K562 (cell line): ENCODE data around the gene DHCR24. TPM values are rescaled to one million over a fixed set of nuclear protein-coding genes. Genes with fewer than 3 reads are reported as not detected.

ENCODE experiments used
- ATAC-seq: fragments of 200-7000 bp; cut with Tn5 transposase; 3 replicates; pipeline ENCODE4 v1.9.1; 2020; ENCODE audit warnings: moderate library complexity
- BruUV-seq: library from RNA; stranded (reverse); fragments of 400-500 nt; replicated peaks from 2 replicates; lab custom pipeline; 2021; lab: Mats Ljungman, UMichigan
- CTCF ChIA-PET: fragments of 300-600 bp; formaldehyde crosslinking; extraction: SDS; loops from one replicate; lab custom pipeline; 2021; ENCODE audit warnings: low intra/inter-chr PET ratio; lab: Yijun Ruan, JAX
- POLR2A ChIA-PET: fragments of 300-600, 350-650 bp; sonication (Branson Sonifier 250); formaldehyde crosslinking; extraction: SDS; loops from one replicate; lab custom pipeline; 2021; ENCODE audit warnings: antibody characterized with exemption, inconsistent platforms; lab: Yijun Ruan, JAX
- DNase-seq, 4 experiments: peaks; one replicate each; pipeline versions ENCODE4 v3.0.0 to v3.0.0-alpha.2; 2011 to 2018; ENCODE audit warnings: low spot score in 3 of 4, mixed read lengths in 3 of 4; ENCODE audit errors: extremely low read depth in 1 of 4
- FAIRE-seq: peaks from 2 replicates; lab custom pipeline; 2011; peaks lifted over from hg19 to GRCh38; lab: Jason Lieb, UNC
- H2AFZ ChIP-seq: 2 replicates; pipeline ENCODE4 v1.6.0; 2011; ENCODE audit warnings: low read depth, low read length, control low read depth, inconsistent platforms
- H3K27ac ChIP-seq: fragments of 200-600 bp; 3 replicates; pipeline ENCODE4 v1.8.0; 2011; ENCODE audit warnings: low read depth, mild to moderate bottlenecking, control low read depth, inconsistent platforms, low read length, moderate library complexity, mixed read lengths; ENCODE audit errors: extremely low read depth
- H3K27me3 ChIP-seq, 2 experiments: fragments of 300-600 bp in 1 of 2; 2 replicates in 1 of 2; 3 replicates in 1 of 2; pipeline versions ENCODE4 v1.6.0 to v1.8.0; 2011; ENCODE audit warnings: inconsistent platforms in 2 of 2, low read length in 2 of 2, mild to moderate bottlenecking in 1 of 2, mixed read lengths in 1 of 2, moderate library complexity in 1 of 2; ENCODE audit not compliant: control insufficient read depth in 2 of 2, insufficient read depth in 2 of 2
- H3K36me3 ChIP-seq: fragments of 300-600 bp; 3 replicates; pipeline ENCODE4 v1.8.0; 2011; ENCODE audit warnings: mild to moderate bottlenecking, low read length, inconsistent platforms; ENCODE audit not compliant: control insufficient read depth, insufficient read depth
- H3K4me1 ChIP-seq, 2 experiments: fragments of 200-600 bp in 1 of 2; replicated peaks in 1 of 2; 2 replicates in 1 of 2; 3 replicates in 1 of 2; pipeline versions ENCODE4 v1.5.1 to v1.8.0; 2011; ENCODE audit warnings: inconsistent platforms in 2 of 2, low read length in 2 of 2, mild to moderate bottlenecking in 1 of 2, mixed read lengths in 1 of 2, moderate library complexity in 1 of 2; ENCODE audit not compliant: control insufficient read depth in 2 of 2, insufficient read depth in 2 of 2
- H3K4me2 ChIP-seq: 2 replicates; pipeline ENCODE4 v1.6.1; 2011; ENCODE audit warnings: low read length, control low read depth, inconsistent platforms, mixed read lengths; ENCODE audit not compliant: insufficient read depth
- H3K4me3 ChIP-seq: fragments of 200-600 bp; sonication (generic), shearing (Covaris generic); 2 replicates; pipeline ENCODE4 v1.5.1; 2016; ENCODE audit warnings: control low read depth, inconsistent platforms
- H3K79me2 ChIP-seq: fragments of 200-600 bp; 3 replicates; pipeline ENCODE4 v1.8.0; 2011; ENCODE audit warnings: low read length, inconsistent platforms; ENCODE audit not compliant: control insufficient read depth, insufficient read depth
- H3K9ac ChIP-seq, 2 experiments: 2 replicates each; pipeline versions ENCODE4 v1.6.0 to v1.6.1; 2011; ENCODE audit warnings: low read depth in 2 of 2, low read length in 2 of 2, control low read depth in 1 of 2, inconsistent platforms in 1 of 2, mild to moderate bottlenecking in 1 of 2, mixed read lengths in 1 of 2; ENCODE audit not compliant: insufficient read depth in 1 of 2
- H3K9me1 ChIP-seq: one replicate; pipeline ENCODE4 v1.6.0; 2011; ENCODE audit warnings: inconsistent platforms, mild to moderate bottlenecking, low read length, moderate library complexity; ENCODE audit not compliant: control insufficient read depth, insufficient read depth
- H3K9me3 ChIP-seq: replicated peaks from 2 replicates; pipeline ENCODE4 v1.5.1; 2011; ENCODE audit warnings: low read depth, low read length, inconsistent platforms; ENCODE audit not compliant: control insufficient read depth, insufficient read depth
- H4K20me1 ChIP-seq: replicated peaks from 2 replicates; pipeline ENCODE4 v1.6.1; 2011; ENCODE audit warnings: low read length, inconsistent platforms, mixed read lengths; ENCODE audit not compliant: control insufficient read depth, insufficient read depth
- CBFA2T2 ChIP-seq: fragments of 450-650 bp; conservative IDR thresholded peaks from 2 replicates; pipeline ENCODE4 v1.6.1; 2017; ENCODE audit warnings: mild to moderate bottlenecking
- GTF2A2 ChIP-seq: IDR thresholded peaks from 2 replicates; pipeline ENCODE4 v1.6.1; 2016; ENCODE audit warnings: mild to moderate bottlenecking, missing genetic modification characterization, missing compliant biosample characterization
- MCM5 ChIP-seq: fragments of 450-650 bp; IDR thresholded peaks from 2 replicates; pipeline ENCODE4 v1.6.1; 2016; ENCODE audit warnings: low read depth
- SRSF7 ChIP-seq: fragments of 200-400 bp; formaldehyde crosslinking; optimal IDR thresholded peaks from 2 replicates; pipeline ENCODE3; 2017; ENCODE audit warnings: mild to moderate bottlenecking, low read depth, low read length
- TRIM28 ChIP-seq: fragments of 450-650 bp; IDR thresholded peaks from 2 replicates; pipeline ENCODE4 v1.6.1; 2017
- ZEB2 ChIP-seq: fragments of 450-650 bp; IDR thresholded peaks from 2 replicates; pipeline ENCODE4 v1.6.1; 2016
- in situ Hi-C: fragments of 300-500 bp; cut with MboI; formaldehyde crosslinking; loops from 4 replicates; pipeline ENCODE4 v1.15.0; 2018; ENCODE audit warnings: inconsistent platforms, mixed read lengths
- intact Hi-C: fragments of 100-400 bp; cut with micrococcal nuclease; formaldehyde crosslinking; loops from 2 replicates; pipeline ENCODE4 v1.14.2; 2022
- polyA plus RNA-seq, 8 experiments: library from polyadenylated mRNA; depleted of rRNA in 4 of 8; stranded (reverse) in 5 of 8; unstranded in 3 of 8; fragments of >200 nt; fragmentation: Nextera tagmentation in 2 of 8; fragmentation: Illumina TruSeq in 1 of 8; extraction: Ambion mirVana in 2 of 8; extraction: Trizol in 1 of 8; gene quantifications; 2 replicates each; pipeline versions ENCODE4 v1.2.1 to v1.2.3, GENCODE V29; 2011 to 2014; ENCODE audit warnings: inconsistent platforms in 1 of 8, missing spikeins in 1 of 8
- total RNA-seq, 7 experiments: library from RNA; depleted of rRNA in 6 of 7; stranded (reverse); fragments of >200 nt in 6 of 7; fragmentation: Illumina TruSeq in 2 of 7; extraction: Trizol in 2 of 7; gene quantifications; 2 replicates each; pipeline versions ENCODE4 v1.2.1 to v1.2.3, GENCODE V29; 2011 to 2021; ENCODE audit warnings: low replicate concordance in 1 of 7
- TF ChIP-seq, protein P1 (sequence below): sonication (generic); formaldehyde crosslinking; IDR thresholded peaks from 2 replicates; pipeline ENCODE4 v1.8.0; 2022; ENCODE audit warnings: mild to moderate bottlenecking, low read depth, missing genetic modification reagents

Gene DHCR24
- total and polyA plus RNA-seq, 9 of the 15 experiments (the other 6 are each of a cell fraction or from before 2014, with no cell fraction given), result 23.4 to 161 (median 79.9) TPM

DNA sequence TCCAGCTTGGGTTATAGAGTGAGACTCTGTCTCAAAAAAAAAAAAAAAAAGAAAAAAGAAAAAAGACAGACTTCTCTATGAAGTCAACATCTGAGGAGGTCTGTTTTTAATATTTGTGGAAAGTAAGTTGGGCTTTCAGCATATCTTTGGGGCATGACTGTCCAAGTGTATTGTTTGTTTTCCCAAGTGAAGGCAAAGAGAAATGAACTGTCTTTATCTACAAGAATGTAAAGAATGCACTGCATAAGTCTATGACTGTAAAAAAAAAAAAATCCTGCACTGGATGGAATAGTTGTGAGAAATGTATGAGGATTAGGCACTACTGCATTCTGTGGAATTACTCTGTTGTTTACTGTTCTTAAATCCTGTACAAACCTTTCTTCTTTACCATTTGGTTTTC lies 47.9 kb upstream of the DHCR24 start:
- Histone ChIP-seq H3K27me3 (no peaks in the 10 kb centered on the region; a peak in 1 of 5 replicates), H3K79me2 (no peaks in the 10 kb centered on the region), H2AFZ (no peak overlapping the region), H3K9ac (no peak overlapping the region), H3K4me1 (no peaks in the 10 kb centered on the region), H3K9me1 (no peaks in the 10 kb centered on the region), H3K36me3 (no peaks in the 10 kb centered on the region), H4K20me1 (no peaks in the 10 kb centered on the region), H3K9me3 (0 out of 2 replicates have a peak, but pooled peaks cover 2% of the 10 kb centered on the region), H3K27ac (no peak overlapping the region), H3K4me3 (no peak overlapping the region), H3K4me2 (no peak overlapping the region)
- ChIA-PET CTCF (no interaction called here), POLR2A (interaction anchor here (1.1 kb wide), 1 partner anchor 30 kb away, joined by 4 read pairs; no protein-coding TSS in a partner anchor)
- TF ChIP-seq GTF2A2 (tag) (no peak), TRIM28 (no peak), SRSF7 (no peak), ZEB2 (no peak), CBFA2T2 (no peak), MCM5 (no peak)
- TF ChIP-seq, protein P1, sequence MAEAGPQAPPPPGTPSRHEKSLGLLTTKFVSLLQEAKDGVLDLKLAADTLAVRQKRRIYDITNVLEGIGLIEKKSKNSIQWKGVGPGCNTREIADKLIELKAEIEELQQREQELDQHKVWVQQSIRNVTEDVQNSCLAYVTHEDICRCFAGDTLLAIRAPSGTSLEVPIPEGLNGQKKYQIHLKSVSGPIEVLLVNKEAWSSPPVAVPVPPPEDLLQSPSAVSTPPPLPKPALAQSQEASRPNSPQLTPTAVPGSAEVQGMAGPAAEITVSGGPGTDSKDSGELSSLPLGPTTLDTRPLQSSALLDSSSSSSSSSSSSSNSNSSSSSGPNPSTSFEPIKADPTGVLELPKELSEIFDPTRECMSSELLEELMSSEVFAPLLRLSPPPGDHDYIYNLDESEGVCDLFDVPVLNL (CRISPR knock-in tag), result no peak
- ATAC-seq (no peak), FAIRE-seq (no peak), DNase-seq (no peak)
- intact Hi-C loops (no loop called here), in situ Hi-C loops (no loop called here)
- no TSS peak for BruUV-seq
